H9 (cell line): ENCODE data around the gene ELF2. TPM values are rescaled to one million over a fixed set of nuclear protein-coding genes. Genes with fewer than 3 reads are reported as not detected.

Experiments
- DNase-seq: peaks from one replicate; pipeline ENCODE4 v3.0.0-alpha.2; 2017
- H2AFZ ChIP-seq: one replicate; pipeline ENCODE4 v1.6.1; 2013; ENCODE audit warnings: mild to moderate bottlenecking, low read length, control low read depth, moderate library complexity
- H2AK5ac ChIP-seq: 2 replicates; pipeline ENCODE4 v1.6.1; 2013; ENCODE audit warnings: low read length, control low read depth, mixed read lengths; ENCODE audit not compliant: insufficient read length
- H2BK120ac ChIP-seq: one replicate; pipeline ENCODE4 v1.6.1; 2013; ENCODE audit warnings: low read depth, mild to moderate bottlenecking, low read length, control low read depth, inconsistent platforms; ENCODE audit not compliant: poor library complexity, severe bottlenecking
- H2BK12ac ChIP-seq: 2 replicates; pipeline ENCODE4 v1.6.1; 2013; ENCODE audit warnings: low read length, control low read depth, mixed read lengths, low read depth; ENCODE audit not compliant: insufficient read length
- H2BK15ac ChIP-seq: 2 replicates; pipeline ENCODE4 v1.6.1; 2013; ENCODE audit warnings: low read depth, low read length, control low read depth
- H2BK20ac ChIP-seq: one replicate; pipeline ENCODE4 v1.6.1; 2013; ENCODE audit warnings: low read depth, mild to moderate bottlenecking, low read length, control low read depth, inconsistent platforms; ENCODE audit not compliant: poor library complexity, severe bottlenecking
- H2BK5ac ChIP-seq: 2 replicates; pipeline ENCODE4 v1.6.1; 2013; ENCODE audit warnings: low read length, control low read depth, mixed read lengths; ENCODE audit not compliant: insufficient read length
- H3K14ac ChIP-seq: 2 replicates; pipeline ENCODE4 v1.6.1; 2013; ENCODE audit warnings: low read length, control low read depth; ENCODE audit not compliant: insufficient read depth
- H3K18ac ChIP-seq: 2 replicates; pipeline ENCODE4 v1.6.1; 2013; ENCODE audit warnings: low read depth, mild to moderate bottlenecking, mixed read lengths, low read length, control low read depth; ENCODE audit not compliant: insufficient read length
- H3K23ac ChIP-seq: 2 replicates; pipeline ENCODE4 v1.6.1; 2013; ENCODE audit warnings: low read length, control low read depth, mixed read lengths, low read depth; ENCODE audit not compliant: insufficient read length
- H3K23me2 ChIP-seq: 2 replicates; pipeline ENCODE4 v1.6.1; 2013; ENCODE audit warnings: low read depth, mild to moderate bottlenecking, mixed read lengths, low read length, control low read depth; ENCODE audit not compliant: insufficient read length, poor library complexity, severe bottlenecking
- H3K27ac ChIP-seq: 2 replicates; pipeline ENCODE4 v1.5.1; 2013; ENCODE audit warnings: low read length, control low read depth, mixed read lengths, low read depth; ENCODE audit not compliant: insufficient read length
- H3K27me3 ChIP-seq: 2 replicates; pipeline ENCODE4 v1.6.1; 2013; ENCODE audit warnings: low read length, control low read depth, inconsistent platforms; ENCODE audit not compliant: insufficient read depth
- H3K4ac ChIP-seq: 2 replicates; pipeline ENCODE4 v1.6.1; 2013; ENCODE audit warnings: low read depth, mild to moderate bottlenecking, control low read depth, inconsistent platforms, low read length, moderate library complexity
- H3K4me1 ChIP-seq: 2 replicates; pipeline ENCODE4 v1.6.1; 2013; ENCODE audit warnings: low read length, control low read depth, inconsistent platforms; ENCODE audit not compliant: insufficient read depth
- H3K4me2 ChIP-seq: 2 replicates; pipeline ENCODE4 v1.6.1; 2013; ENCODE audit warnings: low read length, control low read depth, mixed read lengths; ENCODE audit not compliant: insufficient read length, insufficient read depth
- H3K56ac ChIP-seq: 2 replicates; pipeline ENCODE4 v1.6.1; 2013; ENCODE audit warnings: low read depth, mild to moderate bottlenecking, mixed read lengths, low read length, control low read depth; ENCODE audit not compliant: insufficient read length
- H3K79me1 ChIP-seq: 2 replicates; pipeline ENCODE4 v1.6.1; 2013; ENCODE audit warnings: low read depth, mild to moderate bottlenecking, moderate library complexity, low read length, control low read depth, inconsistent platforms; ENCODE audit not compliant: insufficient read depth, poor library complexity, severe bottlenecking
- H3K79me2 ChIP-seq: 2 replicates; pipeline ENCODE4 v1.6.1; 2013; ENCODE audit warnings: low read length, control low read depth, inconsistent platforms; ENCODE audit not compliant: insufficient read depth
- H3K9ac ChIP-seq: 2 replicates; pipeline ENCODE4 v1.6.1; 2013; ENCODE audit warnings: low read length, control low read depth, mixed read lengths; ENCODE audit not compliant: insufficient read length; ENCODE audit errors: extremely low read depth
- H3K9me3 ChIP-seq: one replicate; pipeline ENCODE4 v1.6.1; 2013; ENCODE audit warnings: low read depth, low read length, inconsistent platforms; ENCODE audit not compliant: control insufficient read depth
- H3T11ph ChIP-seq: one replicate; pipeline ENCODE4 v1.6.1; 2013; ENCODE audit warnings: mild to moderate bottlenecking, low read length, control low read depth, inconsistent platforms
- H4K20me1 ChIP-seq: one replicate; pipeline ENCODE4 v1.6.1; 2013; ENCODE audit not compliant: control insufficient read depth, insufficient read length, insufficient read depth
- H4K5ac ChIP-seq: 2 replicates; pipeline ENCODE4 v1.6.1; 2013; ENCODE audit warnings: low read depth, mild to moderate bottlenecking, mixed read lengths, low read length, control low read depth; ENCODE audit not compliant: insufficient read length
- H4K8ac ChIP-seq: replicated peaks from 2 replicates; pipeline ENCODE4 v1.6.1; 2013; ENCODE audit warnings: low read length, control low read depth, mixed read lengths, low read depth; ENCODE audit not compliant: insufficient read length
- H4K91ac ChIP-seq: 2 replicates; pipeline ENCODE4 v1.6.1; 2013; ENCODE audit warnings: low read depth, mild to moderate bottlenecking, moderate library complexity, mixed read lengths, low read length, control low read depth; ENCODE audit not compliant: insufficient read length
- H3K27ac Mint-ChIP-seq, 3 experiments: 2 replicates in 2 of 3; 3 replicates in 1 of 3; pipeline ENCODE4 v1.8.0; 2020 to 2021; ENCODE audit warnings: mixed read lengths in 3 of 3, mild to moderate bottlenecking in 1 of 3, moderate library complexity in 1 of 3
- H3K27me3 Mint-ChIP-seq: 2 replicates; pipeline ENCODE4 v1.8.0; 2021; ENCODE audit warnings: low read depth, mild to moderate bottlenecking, moderate library complexity, mixed read lengths
- H3K36me3 Mint-ChIP-seq, 3 experiments: 2 replicates in 2 of 3; 3 replicates in 1 of 3; pipeline ENCODE4 v1.8.0; 2020 to 2021; ENCODE audit warnings: low read depth in 3 of 3, mixed read lengths in 3 of 3; ENCODE audit not compliant: insufficient read depth in 1 of 3
- H3K4me1 Mint-ChIP-seq, 2 experiments: 2 replicates each; pipeline ENCODE4 v1.8.0; 2020; ENCODE audit warnings: mixed read lengths in 2 of 2
- H3K4me3 Mint-ChIP-seq, 2 experiments: 2 replicates in 1 of 2; 3 replicates in 1 of 2; pipeline ENCODE4 v1.8.0; 2020 to 2021; ENCODE audit warnings: mild to moderate bottlenecking in 2 of 2, mixed read lengths in 2 of 2, moderate library complexity in 1 of 2
- H3K9me3 Mint-ChIP-seq, 2 experiments: 2 replicates in 1 of 2; 3 replicates in 1 of 2; pipeline ENCODE4 v1.8.0; 2020; ENCODE audit warnings: mild to moderate bottlenecking in 2 of 2, mixed read lengths in 2 of 2, moderate library complexity in 1 of 2
- CTCF ChIP-seq: fragments of 200-600 bp; sonication (generic); conservative IDR thresholded peaks from 3 replicates; pipeline ENCODE4 v1.8.0; 2021; ENCODE audit warnings: antibody characterized with exemption, mild to moderate bottlenecking
- WGBS: extraction: QIAGEN DNeasy Blood & Tissue Kit; methylation state at CpG from one replicate; pipeline ENCODE4 v1.1.7; 2013; ENCODE audit warnings: missing lambda C conversion rate, low lambda C conversion rate, mixed read lengths; ENCODE audit not compliant: insufficient read length; ENCODE audit errors: extremely low coverage; 5-methylcytosine and 5-hydroxymethylcytosine counted together
- total RNA-seq: library from RNA; stranded (reverse); gene quantifications from 2 replicates; pipeline ENCODE4 v1.2.1, GENCODE V29; 2021

Gene ELF2
- total RNA-seq, 1 experiment from 2014 or later = 49.6 TPM

- H2AK5ac ChIP-seq = no peak overlapping the region
- DNase-seq = no peak
- no peak overlapping the region for H2BK20ac ChIP-seq
- peaks cover 18% of the 10 kb centered on the region for H3K4me1 ChIP-seq
- H3K23ac ChIP-seq = no peak overlapping the region
- H2BK120ac ChIP-seq = no peak overlapping the region
- no peak overlapping the region for H2BK12ac ChIP-seq
- no peak overlapping the region for H3K9ac ChIP-seq
- no peak overlapping the region for H3K14ac ChIP-seq
- Mint-ChIP-seq H3K4me1 (peaks cover 64 to 67% of the 10 kb centered on the region in 2 experiments), H3K36me3 (peaks cover 5 to 35% (median 21%) of the 10 kb centered on the region in 3 experiments; a peak in 6 of 7 replicates), H3K4me3 (no peak overlapping the region), H3K9me3 (peaks cover 6 to 12% of the 10 kb centered on the region in 2 experiments; a peak in 4 of 5 replicates), H3K27ac (peak overlapping the region in 1 of 3 experiments; percentile 52; a peak in 3 of 7 replicates), H3K27me3 (no peaks in the 10 kb centered on the region)
- H3K27ac ChIP-seq = no peak overlapping the region
- H4K20me1 ChIP-seq = no peaks in the 10 kb centered on the region
- no peaks in the 10 kb centered on the region for H3K23me2 ChIP-seq
- no peak overlapping the region for H4K91ac ChIP-seq
- no peak overlapping the region for H2BK5ac ChIP-seq
- H3K56ac ChIP-seq = no peak overlapping the region
- no peak overlapping the region for H3K4ac ChIP-seq
- H3K18ac ChIP-seq = no peak overlapping the region
- no peak overlapping the region for H3T11ph ChIP-seq
- H2AFZ ChIP-seq = no peak overlapping the region
- no peaks in the 10 kb centered on the region for H3K9me3 ChIP-seq
- H3K79me2 ChIP-seq = peaks cover 32% of the 10 kb centered on the region; the same call in 1 of the 2 replicates
- TF ChIP-seq CTCF = no peak
- no peak overlapping the region for H2BK15ac ChIP-seq
- no peak overlapping the region for H4K5ac ChIP-seq
- peaks cover 8% of the 10 kb centered on the region for H3K79me1 ChIP-seq
- H3K4me2 ChIP-seq = no peak overlapping the region
- no peaks in the 10 kb centered on the region for H3K27me3 ChIP-seq
- no peak overlapping the region for H4K8ac ChIP-seq
- WGBS = no CpG with 5 or more reads among the region's 8 CpGs
These were observed 29.9 kb downstream of the ELF2 start for GRCh38 chr4:139146926-139147629.
